Esophagus muscularis mucosa (tissue), 4 donors: ENCODE data around the gene ZER1.

ENCODE experiments used
- EP300 ChIP-seq: sonication (generic); formaldehyde crosslinking; IDR thresholded peaks from one replicate; pipeline ENCODE4 v1.6.1; 2017; ENCODE audit warnings: antibody characterized with exemption
- POLR2A ChIP-seq: fragments of 450-650 bp; IDR thresholded peaks from one replicate; pipeline ENCODE4 v1.6.1; 2017; ENCODE audit warnings: antibody characterized with exemption, moderate library complexity, mild to moderate bottlenecking, low read depth
- POLR2AphosphoS5 ChIP-seq, 2 donors: sonication (generic); formaldehyde crosslinking; IDR thresholded peaks; one replicate each; pipeline ENCODE4 v1.6.1; 2017; ENCODE audit warnings: antibody characterized with exemption in 2 of 2
- TF ChIP-seq, protein P1 (sequence below), 3 experiments: fragments of 200-600 bp in 2 of 3; fragments of 450-650 bp in 1 of 3; sonication (generic) in 2 of 3; IDR thresholded peaks; one replicate each; pipeline ENCODE4 v1.5.1; 2017 to 2019; ENCODE audit warnings: antibody characterized with exemption in 3 of 3, mild to moderate bottlenecking in 2 of 3, moderate library complexity in 1 of 3

DNA sequence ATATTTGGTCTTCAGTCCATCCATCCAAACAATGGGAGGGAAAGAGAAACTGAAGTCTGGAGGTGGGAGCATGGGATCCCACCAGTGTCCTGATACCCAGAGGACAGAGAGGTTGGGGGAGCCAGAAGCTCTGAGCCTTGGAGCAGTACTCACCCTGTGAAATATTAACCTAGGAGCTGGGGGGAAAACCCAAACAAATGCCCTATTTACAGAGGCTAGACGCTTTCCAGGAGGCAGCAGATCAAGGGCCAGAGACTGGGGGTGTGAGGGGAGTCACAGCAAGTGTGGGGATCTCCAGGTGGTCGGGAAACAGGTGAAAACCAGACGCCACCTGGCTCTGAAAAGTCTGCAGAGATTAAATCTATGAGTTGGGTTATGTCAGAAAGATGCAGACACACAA is 6.2 kb downstream of the ZER1 start:
- TF ChIP-seq, protein P1, sequence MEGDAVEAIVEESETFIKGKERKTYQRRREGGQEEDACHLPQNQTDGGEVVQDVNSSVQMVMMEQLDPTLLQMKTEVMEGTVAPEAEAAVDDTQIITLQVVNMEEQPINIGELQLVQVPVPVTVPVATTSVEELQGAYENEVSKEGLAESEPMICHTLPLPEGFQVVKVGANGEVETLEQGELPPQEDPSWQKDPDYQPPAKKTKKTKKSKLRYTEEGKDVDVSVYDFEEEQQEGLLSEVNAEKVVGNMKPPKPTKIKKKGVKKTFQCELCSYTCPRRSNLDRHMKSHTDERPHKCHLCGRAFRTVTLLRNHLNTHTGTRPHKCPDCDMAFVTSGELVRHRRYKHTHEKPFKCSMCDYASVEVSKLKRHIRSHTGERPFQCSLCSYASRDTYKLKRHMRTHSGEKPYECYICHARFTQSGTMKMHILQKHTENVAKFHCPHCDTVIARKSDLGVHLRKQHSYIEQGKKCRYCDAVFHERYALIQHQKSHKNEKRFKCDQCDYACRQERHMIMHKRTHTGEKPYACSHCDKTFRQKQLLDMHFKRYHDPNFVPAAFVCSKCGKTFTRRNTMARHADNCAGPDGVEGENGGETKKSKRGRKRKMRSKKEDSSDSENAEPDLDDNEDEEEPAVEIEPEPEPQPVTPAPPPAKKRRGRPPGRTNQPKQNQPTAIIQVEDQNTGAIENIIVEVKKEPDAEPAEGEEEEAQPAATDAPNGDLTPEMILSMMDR (IDR thresholded peaks at IDR 0.05) = no peak
- TF ChIP-seq POLR2AphosphoS5 (IDR thresholded peaks at IDR 0.05) (no peak), POLR2A (no peak), EP300 (no peak)
